ENCODE data around the gene RXFP3.
"Not testable (repeated sequence)": the region's sequence is repeated elsewhere in the genome, so short reads cannot be mapped to it uniquely, and the experiment has no call there.

DNA sequence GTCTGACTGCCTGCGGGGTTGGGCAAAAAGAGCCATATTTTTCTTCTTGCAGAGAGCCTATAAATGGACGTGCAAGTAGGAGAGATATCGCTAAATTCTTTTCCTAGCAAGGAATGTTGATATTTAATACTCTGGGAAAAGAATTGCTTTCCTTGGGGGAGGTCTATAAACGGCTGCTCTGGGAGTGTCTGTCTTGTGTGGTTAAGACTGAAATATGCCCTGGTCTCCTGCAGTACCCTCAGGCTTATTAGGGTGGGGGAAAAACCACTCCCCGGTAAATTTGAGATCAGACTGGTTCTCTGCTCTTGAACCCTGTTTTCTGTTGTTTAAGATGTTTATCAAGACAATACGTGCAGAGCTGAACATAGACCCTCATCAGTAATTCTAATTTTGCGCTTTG is 29.9 kb upstream of the RXFP3 start:
- TF ChIP-seq CTCF (IDR thresholded peaks at IDR 0.05; ENCODE audit: borderline replicate concordance, extremely low read depth, low read length, poor library complexity, severe bottlenecking); EZH2 (IDR thresholded peaks at IDR 0.05; ENCODE audit: borderline replicate concordance, low read depth, low read length, severe bottlenecking): not testable (repeated sequence)
